GM12864 (cell line): Measurements from ENCODE around the gene CLDN4.
A peak's percentile ranks its signal among the peaks of the same experiment; 100 is the strongest.

ENCODE experiments used
- DNase-seq: peaks from one replicate; pipeline ENCODE4 v3.0.0-alpha.2; 2011; ENCODE audit warnings: low read depth
- H3K4me3 ChIP-seq: 2 replicates; pipeline ENCODE4 v1.5.1; 2011; ENCODE audit warnings: mild to moderate bottlenecking, low read depth, low read length, control low read depth
- CTCF ChIP-seq: IDR thresholded peaks from 2 replicates; pipeline ENCODE4 v1.5.1; 2011; ENCODE audit warnings: low read depth, mild to moderate bottlenecking, moderate library complexity, low read length, control low read depth, inconsistent platforms; ENCODE audit errors: missing control alignments

CLDN4 gene

DNA sequence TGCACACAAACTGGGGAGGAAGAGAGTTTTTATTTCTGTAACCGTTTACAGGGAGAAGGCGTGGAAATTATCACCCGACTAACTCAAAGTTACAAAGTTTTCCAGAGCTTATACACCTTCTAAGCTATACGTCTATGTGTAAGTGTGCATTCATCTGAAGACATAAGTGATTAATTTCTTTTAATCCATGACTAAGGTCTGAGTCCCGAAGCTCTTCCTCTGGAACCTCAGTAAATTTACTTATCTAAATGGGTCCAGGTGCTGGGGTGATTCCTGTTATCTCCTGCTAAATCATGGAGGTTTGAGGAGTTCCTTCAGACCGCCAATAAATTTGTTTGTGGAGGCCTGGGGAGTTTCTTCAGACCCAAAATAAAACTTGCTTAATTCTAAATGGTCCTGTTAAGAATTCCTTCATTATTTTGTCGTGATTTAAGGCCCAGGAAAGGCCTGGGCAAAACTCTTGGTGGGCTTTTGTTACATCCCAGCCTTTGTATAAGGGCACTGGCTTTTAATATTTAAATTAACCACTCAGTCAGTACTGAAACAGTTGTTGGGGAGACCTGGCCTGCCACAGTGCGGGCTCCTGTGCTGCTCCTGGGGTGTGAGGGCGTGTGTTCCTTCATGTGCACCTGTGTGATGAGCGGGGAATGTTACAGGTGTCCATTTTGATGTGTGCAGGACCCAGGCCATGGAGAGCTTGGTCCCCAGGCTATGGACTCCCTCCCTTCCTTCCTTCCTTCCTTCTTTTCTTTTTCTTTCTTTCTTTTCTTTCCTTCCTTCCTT, 17.3 kb downstream of the CLDN4 start:
- no peak overlapping the region for H3K4me3 ChIP-seq
- no peak for TF ChIP-seq CTCF
- DNase-seq = no peak

GRCh38 chr7:73850781-73851207, 20.0 kb downstream of the CLDN4 start:
- TF ChIP-seq CTCF = no peak
- no peak overlapping the region for H3K4me3 ChIP-seq

GRCh38 chr7:73851410-73852338, 20.9 kb downstream of the CLDN4 start:
- peak; percentile 43 for DNase-seq
- TF ChIP-seq CTCF = no peak
- H3K4me3 ChIP-seq = no peak overlapping the region

More at GRCh38 chr7:73850781-73851207, 20.0 kb downstream of the CLDN4 start:
- no peak for DNase-seq

- TF ChIP-seq CTCF = no peak
- DNase-seq = no peak
- no peak overlapping the region for H3K4me3 ChIP-seq
These were observed 21.7 kb downstream of the CLDN4 start for GRCh38 chr7:73852500-73852899.

GRCh38 chr7:73856941-73857340, 26.1 kb downstream of the CLDN4 start:
- no peak overlapping the region for H3K4me3 ChIP-seq
- no peak for TF ChIP-seq CTCF
- no peak for DNase-seq

DNA sequence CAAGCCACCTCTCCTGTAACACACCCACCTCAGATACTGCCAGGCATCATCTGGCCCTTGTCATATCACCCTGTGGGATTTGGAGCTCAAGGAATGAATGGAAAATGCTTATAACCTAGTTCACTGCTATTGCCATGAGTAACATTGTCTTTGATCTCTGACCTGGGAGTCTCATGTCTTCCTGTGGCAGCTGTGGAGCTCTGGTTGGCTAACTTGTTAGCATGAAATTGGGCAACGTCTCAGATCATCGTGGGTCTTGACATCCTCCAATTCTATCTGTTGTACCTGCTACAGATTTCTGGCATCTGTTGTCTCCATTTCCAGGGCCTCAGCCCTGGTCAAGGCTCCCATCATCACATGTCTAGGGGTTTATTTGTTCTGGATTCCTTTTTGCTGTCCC, 28.0 kb downstream of the CLDN4 start:
- DNase-seq = no peak
- TF ChIP-seq CTCF = no peak
- H3K4me3 ChIP-seq = no peak overlapping the region
